Measurements from ENCODE around the gene NPDC1.

Gene NPDC1

DNA sequence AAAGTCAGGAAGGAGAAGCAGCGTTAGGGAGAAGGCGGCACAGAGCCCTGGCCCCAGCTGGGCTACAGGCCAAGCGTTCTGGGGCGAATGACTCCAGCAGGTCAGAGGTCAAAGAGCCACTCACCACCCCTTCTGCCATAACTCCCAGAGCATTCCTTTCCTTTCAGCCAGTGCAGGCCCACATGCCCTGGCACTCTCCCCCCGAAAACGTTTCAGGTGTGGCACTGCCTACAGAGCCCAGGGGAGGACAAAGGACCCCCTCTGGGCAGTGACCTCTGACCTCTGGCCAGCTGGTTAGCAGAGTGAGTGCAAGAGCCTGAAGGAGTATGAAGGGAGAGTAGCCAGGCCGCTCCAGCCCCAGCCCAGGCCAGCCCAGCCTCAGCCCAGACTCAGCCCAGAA is 22.8 kb downstream of the NPDC1 start:
- no peak for FAIRE-seq

DNA sequence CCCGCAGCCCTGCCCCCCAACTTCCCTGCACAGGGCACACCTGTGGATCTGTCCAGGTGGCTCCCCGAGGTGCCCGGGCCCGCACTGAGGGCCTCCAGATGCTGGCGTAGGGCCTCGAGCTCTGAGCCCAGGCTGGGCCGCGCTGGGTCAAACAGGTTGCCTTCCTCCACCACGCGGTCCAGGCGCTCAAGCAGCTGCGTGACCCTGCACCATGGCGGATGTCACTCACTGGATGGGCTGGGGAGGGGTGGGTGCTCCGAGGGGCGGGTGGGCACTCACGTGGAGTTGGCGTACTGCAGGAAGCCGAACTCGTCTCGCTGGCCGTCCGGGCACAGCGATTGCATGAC is 23.3 kb downstream of the NPDC1 start:
- FAIRE-seq, result no peak

DNA sequence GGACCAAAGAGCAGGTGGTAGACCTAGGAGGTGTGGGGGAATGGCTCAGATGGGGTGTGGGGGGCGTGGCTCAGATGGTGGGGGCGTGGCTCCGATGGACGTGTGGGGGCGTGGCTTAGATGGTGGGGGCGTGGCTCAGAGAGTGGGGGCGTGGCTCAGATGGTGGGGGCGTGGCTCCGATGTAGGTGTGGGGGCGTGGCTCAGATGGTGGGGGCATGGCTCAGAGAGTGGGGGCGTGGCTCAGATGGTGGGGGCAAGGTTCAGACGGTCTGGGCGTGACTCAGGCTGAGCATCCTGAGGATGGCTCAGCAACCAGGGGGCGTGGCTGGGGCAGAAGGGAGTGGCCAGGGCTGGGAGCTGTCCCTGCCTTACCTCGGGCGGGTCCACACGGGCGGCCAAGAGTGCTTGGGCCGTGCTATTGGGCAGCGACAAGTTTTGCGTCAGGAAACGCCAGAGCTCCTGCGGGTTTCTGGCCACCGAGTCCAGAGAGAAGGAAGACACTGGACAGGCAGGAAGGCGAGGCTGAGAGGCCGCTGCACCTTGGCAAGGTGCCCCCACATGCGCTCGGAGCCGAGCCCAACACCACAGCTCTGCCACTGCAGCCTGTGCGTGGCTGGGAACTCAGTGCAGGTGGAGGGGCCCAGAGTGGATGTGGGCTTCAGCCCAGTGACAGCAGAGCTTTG is 23.9 kb downstream of the NPDC1 start:
- peak; percentile 96 for FAIRE-seq

DNA sequence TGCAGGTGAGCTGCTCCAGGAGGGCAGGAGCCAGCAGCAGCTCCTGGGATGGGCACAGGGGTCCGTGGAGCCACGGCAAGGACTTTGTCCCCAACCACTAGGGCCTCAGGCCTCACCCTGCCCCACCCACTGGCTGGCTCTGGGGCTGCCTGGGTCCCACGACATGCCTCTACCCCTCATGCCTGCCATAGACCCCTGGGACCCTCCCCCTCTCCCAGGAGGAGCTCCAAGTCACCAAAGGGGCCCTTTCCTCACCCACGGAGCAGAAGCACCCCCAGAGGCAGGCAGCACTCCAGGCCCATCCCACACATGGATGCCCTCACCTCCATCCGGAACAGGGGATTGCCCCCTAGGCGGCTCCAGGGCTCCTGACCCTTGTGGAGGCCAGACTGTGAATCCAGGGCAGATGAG is 24.4 kb downstream of the NPDC1 start:
- no peak for FAIRE-seq

DNA sequence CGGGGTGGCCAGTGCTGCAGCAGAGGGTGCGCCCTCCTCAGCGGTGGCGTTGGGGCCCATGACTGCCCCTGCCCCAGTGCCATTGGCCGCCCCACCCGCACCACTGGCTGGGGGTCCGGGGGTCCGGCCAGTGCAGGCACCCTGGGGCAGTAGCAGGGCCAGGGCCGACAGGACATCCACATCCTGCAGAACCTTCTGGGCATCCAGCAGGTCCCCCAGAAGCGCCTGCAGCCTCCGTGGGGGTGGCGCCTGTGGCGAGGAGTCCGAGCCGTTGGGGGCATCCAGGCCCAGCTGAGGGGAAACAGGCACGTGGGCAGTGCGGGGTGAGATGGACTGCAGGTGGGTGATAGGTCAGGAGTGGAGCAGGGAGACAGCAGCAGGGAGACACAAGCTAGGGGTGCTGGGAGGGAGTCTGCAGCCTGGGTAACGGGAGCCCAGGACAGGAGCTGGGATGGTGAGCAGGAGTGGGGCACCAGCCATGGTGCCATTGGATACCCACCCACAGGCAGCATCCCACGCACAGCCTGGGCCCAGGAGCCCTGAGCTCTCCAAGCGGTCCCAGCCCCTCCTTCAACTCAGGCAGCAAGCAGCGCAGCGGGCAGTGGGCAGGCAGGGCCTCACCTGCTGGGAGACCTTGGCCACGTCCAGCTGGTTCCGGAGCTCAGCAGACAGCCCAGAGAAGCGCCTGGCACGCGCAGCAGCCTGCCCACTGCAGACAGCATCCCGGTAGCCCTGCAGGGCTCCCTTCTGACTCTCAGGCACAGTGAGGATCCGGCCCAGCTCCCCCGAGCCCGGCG is 25.0 kb downstream of the NPDC1 start:
- no peak for FAIRE-seq

DNA sequence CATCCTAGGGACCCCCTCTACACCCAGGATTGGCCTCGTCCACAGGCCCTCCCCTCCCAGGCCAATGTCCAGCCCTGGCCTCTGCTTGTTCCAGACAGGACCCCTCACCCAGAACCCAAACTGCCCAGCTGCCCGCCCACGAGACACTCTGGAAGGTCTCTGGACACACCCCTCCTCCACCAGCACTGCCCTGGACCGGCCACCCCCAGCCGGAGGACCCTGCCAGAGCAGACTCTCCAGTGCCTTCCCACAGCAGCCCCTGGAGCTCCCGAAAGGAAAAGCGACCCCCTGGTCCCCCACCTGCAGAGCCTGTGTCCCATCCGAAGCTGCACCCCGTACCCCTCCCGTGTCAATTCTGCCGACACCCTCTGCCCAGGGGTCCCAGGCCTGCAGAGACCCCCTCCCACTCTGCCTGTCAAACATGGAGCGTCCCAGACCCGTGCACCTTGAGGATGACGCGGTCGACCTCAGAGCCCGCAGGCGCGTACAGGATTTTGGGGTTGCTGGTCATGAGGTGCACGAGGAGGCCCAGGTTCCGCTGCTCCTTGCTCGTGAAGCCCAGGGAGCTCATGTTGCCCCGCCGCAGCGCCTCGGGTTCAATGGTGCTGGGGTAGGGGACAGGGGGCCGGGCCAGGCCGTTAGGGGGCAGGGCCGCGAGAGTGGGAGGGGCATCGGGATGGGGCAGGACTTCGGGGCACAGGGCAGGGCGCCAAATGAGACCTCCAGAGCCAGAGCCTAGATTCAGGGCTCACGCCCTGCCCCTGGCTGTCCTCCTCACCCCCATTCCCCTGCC is 25.9 kb downstream of the NPDC1 start:
- no peak for FAIRE-seq

DNA sequence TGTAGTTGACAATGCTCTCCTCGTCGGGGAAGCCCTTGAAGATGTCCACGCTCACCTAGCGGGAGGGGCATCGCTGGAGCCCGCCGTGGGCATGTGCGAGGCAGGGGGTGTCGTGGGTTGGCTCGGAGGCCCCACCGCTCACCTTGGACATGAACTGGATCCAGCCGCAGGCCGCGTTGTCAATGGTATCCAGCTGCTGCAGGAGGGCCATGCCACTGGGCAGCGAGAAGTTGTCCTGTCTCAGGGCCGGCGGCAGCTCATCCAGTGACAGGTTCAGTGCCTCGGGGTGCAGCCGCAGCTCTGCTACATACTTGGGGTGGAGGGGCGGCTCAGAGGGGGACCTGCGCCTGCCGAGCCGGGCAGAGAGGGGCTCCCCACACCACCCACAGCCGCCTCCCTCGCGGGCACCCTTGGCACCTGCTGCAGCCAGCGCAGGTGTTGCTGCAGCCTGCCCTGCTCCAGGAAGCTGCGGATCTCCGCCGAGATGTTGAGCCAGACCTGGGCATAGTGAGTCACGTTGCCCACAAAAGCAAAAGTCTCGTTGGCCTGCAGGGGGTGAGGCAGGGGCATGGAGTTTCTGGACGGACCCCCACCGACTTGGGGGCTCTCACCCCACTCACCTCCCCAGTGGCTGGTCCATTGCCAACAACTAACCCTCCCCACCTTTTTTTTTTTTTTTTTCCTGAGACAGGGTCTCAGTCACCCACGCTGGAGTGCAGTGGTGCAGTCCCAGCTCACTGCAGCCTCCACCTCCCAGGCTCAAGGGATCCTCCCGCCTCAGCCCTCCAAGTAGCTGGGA is 27.0 kb downstream of the NPDC1 start:
- no peak for FAIRE-seq

DNA sequence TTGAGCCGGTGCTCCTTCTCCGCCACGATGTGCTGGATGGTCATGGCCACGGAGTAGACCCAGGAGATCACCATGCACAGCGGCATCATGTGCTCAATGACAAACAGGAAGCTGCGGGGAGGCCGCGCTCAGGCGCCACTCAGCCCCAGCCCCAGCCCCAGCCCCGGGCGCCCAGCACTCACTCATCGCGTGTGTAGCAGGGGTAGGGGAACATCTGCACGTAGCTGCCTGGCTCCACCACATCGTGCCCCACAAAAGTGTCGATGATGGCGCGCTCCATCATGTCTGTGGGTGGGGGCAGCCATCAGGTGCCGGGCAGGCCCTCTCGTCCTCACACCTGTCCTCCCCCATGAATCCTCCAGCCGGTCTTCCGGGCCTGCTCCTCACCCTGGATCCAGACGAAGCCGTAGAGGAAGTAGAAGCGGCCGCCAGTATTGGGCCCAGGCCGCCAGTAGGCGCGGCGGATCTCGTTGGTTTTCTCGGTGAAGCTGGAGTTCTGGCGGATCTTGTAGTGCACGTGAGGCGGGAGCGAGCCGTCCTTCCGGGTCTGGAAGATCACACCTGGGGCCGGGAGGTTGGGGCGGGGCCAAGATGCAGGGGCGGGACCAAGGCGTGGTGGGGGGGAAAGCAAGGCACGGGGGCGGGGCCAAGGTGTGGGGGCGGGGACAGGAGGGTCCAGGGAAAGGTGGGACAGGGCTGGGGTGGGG is 28.0 kb downstream of the NPDC1 start:
- FAIRE-seq, result no peak

DNA sequence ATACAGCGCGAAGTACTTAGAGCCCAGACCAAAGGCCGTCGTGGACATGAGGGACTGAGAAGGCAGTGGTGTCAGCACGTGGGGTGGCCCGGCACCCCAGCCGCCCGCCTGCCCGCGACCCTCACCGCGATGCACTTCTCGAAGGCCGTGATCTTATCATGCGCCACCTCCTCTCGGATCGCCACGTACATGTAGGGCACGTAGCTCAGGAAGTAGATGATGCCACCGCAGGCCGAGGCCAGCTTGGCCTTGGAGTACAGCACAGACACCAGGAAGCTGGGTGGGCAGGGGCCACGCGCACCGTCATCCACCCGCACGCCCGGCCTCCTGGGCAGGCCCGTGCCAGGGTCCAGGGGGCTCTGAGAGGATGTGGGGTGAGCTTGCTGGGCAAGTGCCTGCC is 28.9 kb downstream of the NPDC1 start:
- no peak for FAIRE-seq

DNA sequence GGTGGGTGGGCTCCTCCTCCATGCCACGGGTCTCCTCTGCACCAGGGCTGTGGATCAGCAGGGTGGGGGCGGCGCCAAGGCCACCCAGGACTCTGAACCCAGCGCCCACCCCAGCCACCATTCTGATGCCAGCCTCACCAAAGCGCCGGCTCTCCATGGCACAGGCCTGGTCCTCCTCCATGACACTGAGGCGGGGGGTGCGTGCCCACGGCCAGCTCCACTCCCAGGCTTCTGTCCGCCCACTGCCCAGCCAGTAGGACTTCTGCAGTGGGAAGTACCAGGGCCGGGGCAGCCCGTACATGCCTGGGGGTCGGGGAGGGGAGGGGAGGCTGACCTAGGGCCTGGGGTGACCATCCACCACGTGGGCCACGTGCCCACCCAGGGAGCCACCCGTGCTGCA is 29.5 kb downstream of the NPDC1 start:
- FAIRE-seq, result no peak

DNA sequence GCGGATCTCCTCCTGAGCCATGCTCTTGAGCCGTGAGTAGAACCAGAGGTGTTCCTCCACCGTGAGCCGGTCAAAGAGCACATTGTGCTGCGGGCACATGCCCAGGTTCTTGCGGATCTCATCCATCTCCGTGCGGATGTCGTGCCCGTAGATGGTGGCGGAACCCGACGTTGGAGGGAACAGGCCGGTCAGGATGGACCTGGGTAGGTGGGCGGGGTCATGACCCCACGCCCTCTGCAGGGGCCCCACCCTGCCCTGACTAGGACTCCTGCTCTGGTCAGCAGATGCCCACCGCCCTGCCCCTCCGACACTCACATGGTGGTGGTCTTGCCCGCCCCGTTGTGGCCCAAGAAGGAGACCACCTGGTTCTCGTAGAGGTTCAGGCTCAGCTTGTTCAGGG is 30.0 kb downstream of the NPDC1 start:
- no peak for FAIRE-seq

DNA sequence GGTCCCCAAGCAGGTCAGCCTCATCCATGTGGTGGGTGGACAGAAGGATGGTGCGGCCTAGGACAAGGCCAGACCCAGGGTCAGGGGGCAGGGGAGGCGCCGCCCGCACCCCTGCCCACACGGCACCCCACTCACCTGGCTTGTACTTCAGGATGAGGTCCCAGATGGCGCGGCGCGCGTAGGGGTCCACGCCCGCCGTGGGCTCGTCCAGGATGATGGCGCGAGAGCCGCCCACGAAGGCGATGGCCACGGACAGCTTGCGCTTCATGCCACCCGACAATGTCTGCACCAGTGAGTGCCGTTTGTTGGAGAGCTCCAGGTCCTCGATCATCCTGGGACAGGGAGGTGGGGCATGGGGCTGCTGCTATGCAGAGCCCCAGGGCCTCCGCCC is 30.4 kb downstream of the NPDC1 start:
- FAIRE-seq, result no peak

DNA sequence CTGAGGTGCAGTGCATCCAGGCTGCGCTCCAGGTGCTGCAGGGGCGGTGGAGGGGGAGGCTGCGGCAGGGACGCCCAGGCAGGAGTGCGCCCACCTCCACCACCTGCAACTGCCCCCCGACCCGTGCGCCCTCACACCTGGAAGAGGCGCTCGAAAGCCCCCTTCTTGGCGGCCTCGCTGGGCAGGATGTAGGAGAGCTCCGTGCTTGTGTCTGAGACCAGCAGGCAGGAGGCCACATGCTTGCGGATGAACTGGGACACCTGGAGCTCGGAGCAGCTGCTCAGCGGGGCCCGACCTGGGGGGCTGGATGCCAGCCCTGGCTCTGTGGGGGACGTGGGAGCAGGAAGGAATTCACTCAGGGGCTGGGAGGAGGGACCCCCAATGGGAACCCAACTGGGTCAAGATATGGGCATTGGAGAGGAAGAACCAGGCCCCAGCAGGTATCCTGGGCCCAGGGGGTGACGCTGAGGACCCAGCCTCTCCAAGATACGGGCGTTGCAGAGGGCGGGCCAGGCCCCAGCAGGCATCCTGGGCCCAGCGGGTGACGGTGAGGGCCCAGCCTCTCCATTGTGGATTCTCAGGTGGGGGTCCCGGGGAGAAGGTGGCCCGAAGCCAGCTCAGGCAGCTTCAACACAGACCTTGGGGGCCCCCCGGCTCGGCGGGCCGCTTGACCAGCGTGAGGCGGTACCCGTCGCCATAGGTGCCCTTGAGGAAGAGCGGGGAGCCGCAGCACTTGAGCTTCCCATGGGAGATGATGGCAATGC is 31.0 kb downstream of the NPDC1 start:
- FAIRE-seq, result no peak

DNA sequence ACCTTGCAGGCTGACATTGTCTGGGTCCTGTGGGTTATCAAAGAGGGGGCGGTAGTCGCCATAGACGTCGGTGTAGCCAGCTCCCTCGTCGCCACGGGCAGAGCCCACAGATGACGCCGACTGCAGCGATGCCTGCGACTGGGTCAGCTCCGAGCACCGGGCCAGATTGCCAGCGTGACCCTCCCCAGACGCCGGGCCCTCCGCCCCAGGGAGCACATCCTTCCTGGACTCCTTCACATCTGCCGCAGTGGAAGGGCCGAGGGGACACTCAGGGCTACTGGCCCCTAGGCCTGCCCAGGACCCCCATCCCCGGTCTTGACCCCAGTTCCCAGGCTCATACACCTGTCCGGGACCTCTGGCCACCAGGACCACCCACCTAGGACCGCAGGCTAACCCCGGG is 31.8 kb downstream of the NPDC1 start:
- FAIRE-seq, result no peak

DNA sequence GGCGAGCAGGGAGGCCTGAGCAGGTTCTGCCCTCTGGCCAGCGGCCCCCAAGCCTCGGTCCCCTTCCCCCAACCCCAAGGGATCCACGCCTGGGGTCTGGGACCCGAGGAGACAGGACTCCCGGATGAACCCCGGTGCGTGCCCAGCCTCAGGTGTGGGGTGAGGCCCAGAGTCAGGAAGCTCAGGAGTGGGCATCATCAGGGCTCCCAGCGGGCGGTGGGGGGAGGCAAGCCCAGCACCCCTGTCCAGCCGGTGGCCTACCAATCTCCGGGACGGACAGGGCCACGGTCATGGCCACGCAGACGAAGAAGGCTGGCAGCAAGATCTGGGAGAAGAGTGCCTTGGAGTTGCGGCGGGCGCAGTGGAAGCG is 32.4 kb downstream of the NPDC1 start:
- no peak for FAIRE-seq

DNA sequence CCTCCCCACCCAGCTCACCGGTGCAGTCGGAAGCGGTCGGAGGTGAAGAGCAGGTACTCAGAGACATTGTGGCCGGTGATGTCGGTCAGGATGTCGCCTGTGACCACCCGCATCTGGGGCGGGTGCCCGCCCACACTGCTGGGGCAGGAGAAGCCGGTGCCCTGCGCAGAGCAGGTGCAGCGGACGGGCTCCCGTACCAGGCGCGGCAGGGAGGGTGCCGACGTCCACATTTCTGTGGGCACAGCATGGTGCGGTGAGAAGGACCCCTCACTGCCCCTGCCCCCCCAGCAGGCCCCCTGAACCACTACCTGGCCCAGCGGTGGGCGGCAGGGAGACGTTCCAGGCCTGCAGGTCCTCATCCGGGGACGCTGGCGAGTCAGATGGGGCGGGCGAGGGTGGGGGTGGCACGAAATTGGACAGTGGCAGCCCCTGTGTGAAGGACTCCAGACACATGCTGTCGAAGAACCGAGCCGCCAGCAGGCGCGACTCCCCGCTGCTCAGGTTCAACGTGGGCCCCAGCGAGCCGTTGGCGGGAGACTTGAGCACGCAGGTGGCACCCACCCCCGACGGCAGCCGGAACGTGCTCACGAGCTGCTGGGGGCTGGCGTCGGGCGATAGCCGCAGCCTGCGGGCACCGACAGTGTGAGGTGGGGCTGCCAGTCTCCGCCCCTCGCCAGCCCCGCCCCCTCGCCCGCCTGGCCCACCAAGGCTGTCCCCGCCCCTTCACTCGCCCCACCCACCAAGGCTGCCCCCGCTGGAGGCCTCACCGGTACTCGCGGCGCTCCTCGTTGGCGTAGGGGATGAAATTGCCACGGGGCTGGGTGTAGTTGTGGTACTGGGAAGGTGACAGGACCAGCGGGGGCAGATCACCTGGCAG is 33.0 kb downstream of the NPDC1 start:
- no peak for FAIRE-seq

DNA sequence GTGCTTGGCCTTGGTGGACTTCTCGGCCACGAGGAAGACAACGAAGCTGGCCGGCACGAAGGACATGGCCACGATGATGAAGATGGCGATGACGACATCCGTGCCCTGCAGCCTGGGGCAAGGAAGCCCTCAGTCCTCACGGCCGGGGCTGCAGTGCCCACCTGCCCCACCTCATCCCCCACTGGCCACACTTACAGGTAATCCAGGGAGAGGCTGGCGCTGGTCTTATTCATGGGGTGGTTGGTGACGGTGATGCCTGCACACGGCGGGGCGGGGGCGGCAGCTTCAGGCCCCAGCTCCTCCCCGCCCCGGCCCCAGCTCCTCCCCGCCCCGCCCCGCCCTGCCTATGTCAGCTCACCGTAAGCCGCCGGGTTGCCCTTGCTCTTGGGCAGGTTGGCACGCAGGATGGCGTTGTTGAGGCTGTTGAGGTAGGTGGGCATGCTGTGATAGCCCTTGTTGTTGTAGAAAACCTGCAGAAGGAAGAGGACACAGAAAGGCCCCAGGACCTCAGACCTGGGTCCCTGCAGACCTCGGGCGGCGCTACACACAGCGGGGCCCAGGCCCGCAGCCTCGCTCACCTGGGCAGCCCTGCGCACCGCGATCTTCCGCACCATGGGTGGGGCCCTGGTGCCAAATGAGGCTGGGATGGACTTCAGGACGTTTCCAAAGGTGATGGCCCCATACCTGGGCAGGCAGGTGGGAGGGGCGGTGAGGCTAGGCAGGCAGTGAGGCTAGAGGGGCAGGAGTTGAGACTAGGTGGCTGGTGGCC is 33.9 kb downstream of the NPDC1 start:
- no peak for FAIRE-seq

DNA sequence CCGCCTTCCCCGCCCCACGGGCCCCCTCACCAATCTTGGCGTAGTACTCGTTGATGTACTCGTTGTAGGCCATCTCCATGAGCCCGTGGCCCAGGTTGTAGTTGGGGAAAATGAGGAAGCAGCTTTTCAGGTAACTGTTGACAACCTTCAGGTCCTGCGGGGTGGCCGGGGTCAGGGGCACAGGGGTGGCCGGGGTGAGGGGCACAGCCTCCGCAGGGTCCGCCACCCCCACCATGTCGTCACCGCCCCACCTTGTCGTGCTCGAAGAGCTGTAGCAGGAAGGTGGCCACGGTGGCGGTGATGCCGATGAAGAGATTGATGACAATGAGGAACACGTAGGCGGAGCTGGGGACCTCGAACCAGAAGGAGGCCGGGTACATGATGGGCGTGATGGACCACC is 34.8 kb downstream of the NPDC1 start:
- FAIRE-seq, result no peak

DNA sequence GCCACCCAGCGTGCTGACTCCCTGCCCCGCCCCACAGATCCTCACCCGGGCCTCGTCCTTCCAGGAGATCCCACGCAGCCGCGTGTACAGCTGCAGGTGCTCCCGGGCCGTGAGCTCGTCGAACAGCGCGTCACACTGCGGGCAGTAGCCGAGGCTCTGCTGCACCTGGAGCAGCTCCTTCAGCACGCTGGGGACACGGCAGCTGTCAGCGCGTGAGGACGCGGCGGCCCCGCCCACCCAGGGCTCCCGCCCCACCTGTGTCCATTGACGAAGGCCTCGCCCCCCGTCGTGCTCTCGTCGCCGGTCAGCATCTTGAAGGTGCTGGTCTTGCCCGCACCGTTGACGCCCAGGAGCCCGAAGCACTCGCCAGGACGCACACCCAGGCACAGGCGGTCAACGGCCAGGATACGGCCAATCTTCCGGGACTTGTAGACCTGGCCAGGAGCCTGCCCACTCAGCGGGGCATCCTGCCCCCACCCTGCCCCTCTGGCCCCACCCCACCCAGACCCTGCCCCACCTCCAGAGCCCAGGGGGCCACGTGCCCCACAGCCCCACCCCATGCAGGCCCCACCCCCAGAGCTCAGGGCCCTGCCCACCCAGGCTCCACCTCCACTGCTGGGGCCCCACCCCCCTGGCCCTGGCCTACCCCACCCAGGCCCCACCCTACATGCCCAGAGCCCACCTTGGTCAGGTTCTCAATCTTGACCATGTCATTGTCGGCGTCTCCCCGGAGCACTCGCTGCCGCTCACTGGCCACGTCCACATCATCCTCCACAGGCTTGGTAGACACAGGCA is 35.8 kb downstream of the NPDC1 start:
- FAIRE-seq, result no peak

Measured in G401.6 (cell line).